HG03575 (cell line): ENCODE data around the gene DENND1A.

ENCODE experiments used
- ATAC-seq: cut with Tn5 transposase; IDR thresholded peaks from one replicate; pipeline ENCODE4 v1.9.1; 2021; ENCODE audit not compliant: unreplicated experiment, insufficient number of reproducible peaks, low FRiP score; ENCODE audit errors: extremely low read depth

DENND1A gene

DNA sequence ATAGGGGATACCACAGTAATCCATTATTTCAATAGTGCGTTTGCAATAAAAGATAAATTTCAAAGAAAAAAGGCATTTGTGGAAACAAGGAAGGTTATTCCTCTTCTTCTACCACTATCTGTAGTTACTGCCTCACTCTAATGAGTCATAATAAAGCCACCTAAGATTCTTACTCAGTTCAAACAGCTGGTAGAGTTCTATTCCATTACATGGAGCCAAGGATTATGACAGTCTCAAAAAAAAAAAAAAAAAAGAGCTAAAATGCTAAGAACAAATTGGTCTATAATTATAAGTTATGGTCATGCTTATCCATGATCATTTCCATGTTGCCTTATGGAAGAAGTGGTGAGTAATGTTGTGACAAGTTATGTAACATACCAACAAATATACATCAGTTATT is 46.3 kb downstream of the DENND1A start:
- ATAC-seq, result no peak

DNA sequence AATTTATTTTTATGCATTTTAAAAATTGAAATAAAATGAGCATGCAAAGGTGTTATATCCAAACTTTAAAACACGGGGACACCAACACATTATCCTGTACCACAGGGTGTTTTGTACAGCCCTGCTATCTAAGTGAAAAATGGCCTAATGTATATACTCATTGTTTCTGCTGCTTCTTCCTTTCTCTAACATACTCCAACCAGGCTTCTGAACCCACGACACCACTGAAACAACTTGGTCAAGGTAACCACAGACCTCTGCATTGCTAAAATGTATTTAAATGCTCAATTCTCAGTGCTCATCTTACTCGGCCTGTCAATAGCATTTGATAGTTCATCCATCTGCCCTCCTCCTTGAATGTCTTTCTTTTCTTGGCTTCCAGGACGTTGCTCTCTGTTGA is 48.3 kb downstream of the DENND1A start:
- no peak for ATAC-seq

DNA sequence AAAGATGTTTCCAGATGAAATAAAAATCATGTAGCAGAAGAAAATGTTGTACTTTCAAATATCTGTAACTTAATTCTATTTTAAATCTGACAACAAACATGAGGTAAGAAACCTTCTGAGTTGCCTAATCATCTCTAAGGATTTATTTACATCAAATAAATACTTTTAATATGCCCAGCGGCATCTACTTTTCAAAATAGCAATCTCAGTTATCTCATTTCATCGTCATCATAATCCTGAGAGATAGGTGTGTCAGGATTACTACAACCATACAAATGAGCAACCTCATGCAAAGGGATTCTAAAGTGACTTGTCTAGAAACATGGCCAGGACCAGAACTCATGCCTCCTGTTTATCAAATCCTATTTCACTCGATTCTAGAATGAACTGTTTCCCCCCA is 49.5 kb downstream of the DENND1A start:
- ATAC-seq, result no peak

DNA sequence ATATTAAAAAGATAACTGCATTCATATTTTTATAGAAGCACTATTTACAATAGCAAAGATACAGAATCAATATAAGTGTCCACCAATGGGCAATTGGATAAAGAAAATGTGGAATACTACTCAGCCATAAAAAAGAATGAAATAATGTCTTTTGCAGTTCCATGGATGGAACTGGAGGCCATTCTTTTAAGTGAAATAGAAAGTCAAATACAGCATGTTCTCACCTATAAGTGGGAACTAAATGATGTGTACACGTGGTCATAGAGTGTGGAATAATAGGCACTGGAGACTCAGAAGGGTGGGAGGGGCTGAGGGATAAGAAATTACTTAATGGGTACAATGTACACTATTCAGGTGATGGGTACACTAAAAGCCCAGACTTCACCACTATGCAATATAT is 53.2 kb downstream of the DENND1A start:
- ATAC-seq, result no peak

DNA sequence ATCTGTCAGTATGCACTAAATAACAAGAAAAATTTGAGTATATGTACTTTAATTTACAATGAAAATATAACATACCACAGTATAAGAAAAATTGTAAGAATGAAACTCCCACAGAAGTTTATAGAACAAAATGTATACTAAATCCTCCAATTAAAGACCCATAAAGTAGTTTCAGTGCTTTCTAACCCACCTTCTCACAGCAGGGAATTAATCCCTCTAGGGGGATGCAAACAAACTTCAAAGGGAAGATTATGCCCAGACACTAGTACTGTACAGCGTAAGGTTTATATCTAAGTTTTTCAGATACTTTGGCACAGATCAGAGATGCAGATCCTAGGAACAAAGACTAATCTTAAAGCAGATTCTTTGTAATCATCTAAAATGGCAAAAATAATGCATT is 57.2 kb downstream of the DENND1A start:
- ATAC-seq, result no peak

DNA sequence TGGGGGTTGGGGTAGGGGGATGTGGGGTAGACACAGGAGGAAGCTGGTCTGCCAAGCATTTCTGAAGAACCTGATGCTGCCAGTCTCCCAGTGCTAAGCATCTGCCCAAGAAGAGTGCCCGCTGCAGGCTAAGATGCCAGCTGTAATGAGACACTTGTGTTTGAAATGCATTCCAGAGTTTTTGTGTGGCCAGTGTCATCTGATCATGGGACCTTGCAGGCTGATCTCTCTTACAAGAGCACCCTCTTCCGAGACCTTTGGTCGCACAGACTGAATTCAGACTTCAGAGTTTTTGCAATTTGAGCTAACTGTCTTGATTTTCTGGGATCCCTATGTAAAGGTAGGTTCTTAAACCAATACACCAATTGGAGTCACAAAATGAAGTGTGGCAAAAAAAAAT is 58.1 kb downstream of the DENND1A start:
- no peak for ATAC-seq

DNA sequence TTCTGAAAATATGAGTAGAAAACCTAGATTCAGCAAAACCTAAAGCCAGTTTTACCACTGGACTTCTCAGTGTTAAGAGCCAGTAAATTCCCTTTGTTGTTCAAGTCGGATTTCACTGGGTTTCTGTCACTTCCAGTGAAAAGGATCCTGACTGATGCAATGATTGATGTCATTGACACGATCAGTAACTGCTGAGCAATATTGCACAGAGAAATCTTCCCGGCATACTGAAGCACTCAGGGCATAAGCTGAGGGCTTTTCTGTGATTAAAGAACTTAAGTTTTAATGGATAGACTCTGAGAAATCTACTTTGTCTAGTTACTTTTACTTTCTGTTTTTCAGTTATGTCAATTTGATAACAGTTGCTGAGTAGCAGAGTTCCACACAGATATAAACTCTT is 61.9 kb downstream of the DENND1A start:
- no peak for ATAC-seq

DNA sequence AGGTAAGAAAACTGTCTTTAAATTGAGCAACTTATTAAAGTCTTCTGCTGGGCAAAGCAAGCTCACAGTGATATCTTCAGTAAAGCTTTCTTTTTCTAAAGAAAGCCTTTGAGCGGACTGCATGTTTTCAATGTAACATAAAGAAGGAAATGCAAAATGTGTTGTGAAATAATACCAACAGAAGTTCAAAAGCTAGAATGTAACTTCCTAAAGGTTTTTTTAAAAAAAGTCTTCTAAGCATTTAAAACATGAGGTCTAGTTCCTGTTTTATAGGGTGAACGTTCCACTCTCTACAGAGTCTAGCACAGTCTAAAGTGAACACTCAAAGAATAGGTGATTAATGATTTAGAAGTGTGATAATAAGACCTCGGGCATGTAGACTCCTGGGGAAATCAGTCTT is 62.9 kb downstream of the DENND1A start:
- ATAC-seq, result no peak

DNA sequence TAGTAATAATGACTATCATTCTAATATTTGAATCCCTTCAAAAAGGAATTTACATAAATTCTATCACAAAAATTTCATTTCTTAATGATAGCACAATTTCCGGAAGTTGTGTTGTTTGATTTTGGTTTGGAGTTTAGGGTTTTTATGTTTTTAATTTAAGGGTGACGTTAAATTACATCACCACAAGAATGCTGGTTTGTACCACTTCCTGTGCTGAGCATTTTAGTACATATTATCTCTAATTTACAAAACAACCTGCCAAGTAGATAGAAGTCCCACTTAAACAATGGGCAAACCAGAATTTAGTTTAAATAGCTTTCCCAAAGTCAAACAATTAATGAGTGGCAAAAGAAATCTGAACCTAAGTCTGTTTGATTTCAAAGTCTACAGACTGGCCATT is 63.4 kb downstream of the DENND1A start:
- no peak for ATAC-seq

DNA sequence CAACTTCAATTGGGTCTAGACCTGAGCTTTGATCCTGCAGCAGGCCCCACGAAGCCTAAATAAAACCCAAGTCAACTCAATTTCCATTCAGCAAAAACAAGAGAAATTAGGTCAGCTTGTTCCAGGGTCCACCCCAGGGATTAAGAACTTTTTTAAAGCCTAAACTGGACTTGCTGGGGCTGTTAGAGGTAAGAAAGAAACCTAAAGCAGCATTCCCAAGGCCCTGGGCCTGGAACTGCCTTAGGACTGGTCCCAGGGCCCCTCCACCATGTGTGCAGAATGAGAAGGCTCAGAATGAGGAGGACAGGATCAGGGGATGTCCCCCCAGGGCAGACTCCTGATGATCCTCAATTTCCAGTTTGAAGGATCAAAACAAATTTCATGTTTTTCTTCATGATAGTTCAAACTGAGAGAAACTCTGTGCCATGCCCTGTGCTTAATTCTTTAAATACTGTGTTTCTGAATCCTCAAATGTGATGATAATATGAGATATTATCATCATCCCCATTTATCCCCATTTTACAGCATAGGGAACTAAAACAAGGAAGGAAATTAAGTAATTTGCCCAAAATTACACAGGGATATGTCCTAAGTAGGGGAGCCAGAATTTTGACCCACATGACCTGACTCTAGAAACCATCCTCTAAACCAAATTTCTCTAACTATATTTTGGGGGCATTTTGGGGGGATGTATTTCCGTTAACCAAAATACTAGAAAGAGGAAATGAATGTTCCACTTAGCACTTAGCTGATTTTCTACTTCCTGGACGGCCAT is 64.5 kb downstream of the DENND1A start:
- no peak for ATAC-seq

DNA sequence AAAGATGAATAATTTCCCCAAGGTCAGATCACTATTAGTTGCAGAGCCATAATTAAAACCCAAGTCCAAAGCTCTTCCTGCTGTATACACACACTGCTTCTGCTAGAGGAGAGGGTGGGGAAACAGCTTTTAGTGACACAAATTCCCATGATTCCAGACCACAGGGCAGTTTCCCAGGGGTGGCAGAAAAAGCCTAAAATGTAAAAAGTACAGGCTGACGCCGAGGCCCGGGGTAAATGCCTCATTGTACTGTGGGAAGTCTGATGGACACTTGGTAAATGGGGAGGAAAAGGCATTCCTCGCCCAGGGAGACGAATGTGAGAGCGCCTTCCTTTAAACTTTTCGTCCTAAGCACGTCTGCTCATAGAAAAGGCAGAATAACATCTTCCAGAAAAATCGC is 65.7 kb downstream of the DENND1A start:
- ATAC-seq, result no peak

DNA sequence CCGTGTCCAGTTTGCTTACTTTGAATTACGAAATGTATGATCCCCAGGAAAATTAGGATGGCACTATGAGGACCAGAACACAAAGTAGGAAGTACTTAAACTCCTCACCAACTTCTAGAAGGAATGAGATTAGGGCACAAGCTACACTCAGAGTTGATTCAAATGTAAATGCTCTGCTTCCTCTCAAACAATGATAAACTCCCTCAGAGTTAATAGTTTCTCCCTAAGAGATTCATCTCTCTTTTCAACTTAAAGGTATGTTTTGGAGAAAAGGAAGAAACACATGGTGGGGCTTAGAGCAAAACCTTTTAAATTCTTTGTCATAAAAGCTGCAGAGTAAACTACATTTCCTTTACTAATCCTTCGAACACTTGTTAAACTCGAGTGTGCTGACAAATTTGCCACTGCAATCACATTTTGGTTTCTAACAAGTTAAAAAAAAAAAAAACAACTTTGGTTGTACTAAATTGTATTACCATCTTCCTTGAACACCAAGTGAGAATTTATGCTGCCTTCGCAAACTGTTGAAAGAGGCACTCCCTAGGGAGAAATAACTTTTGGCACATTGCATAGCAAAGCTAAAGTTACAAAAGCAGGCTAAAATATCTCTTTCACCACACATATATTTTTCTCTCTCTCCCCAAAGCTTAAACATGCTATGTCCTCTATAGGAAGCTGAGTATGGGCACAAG is 66.6 kb downstream of the DENND1A start:
- ATAC-seq, result no peak

DNA sequence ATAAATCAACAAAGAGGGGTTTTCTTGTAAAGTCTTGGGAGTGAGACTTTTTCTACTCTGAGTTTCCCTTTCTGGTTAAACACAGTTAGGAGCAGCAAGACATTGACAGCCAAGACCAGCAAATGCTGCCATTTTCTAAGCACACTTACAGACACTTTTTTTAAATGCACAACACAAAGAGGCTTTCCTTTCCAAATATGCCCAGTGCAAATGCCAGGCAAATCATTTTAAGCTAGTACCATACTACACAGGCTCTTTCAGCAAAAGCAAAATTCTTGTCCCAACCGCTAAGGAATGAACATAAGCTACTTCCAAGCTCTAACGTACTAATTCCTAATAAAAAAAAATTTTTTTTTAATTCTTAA is 68.2 kb downstream of the DENND1A start:
- ATAC-seq, result no peak

DNA sequence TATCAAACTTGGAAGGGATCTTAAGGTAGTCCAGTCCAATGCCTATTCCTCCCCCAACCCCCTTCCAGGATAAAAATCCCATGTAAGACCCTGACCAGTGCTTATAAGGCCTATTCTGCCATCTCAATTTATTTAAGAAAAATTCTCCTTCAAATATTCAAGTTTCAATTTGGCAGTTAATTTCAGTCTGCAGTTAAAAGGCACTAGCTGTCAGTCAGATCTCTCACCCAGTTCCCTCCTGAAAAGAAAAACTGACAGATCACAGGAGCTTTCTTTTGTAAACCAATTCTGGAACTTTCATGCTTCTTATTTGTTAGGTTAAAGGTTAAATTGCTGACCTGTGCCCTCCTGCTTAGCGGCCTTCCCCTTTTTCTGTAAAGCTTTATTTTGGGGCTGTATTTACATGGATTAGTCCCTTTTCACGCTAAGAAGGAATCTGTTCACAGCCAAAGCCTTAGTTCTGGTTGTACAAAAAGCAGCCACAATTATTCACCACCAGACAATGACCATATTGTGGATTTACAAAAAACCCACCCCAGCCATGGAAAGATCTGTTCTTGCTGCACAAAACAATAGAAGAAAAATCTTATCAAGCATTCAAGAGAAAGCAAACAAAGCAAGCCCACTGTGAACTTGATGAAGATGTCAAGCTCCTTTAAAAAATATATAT is 68.7 kb downstream of the DENND1A start:
- no peak for ATAC-seq

DNA sequence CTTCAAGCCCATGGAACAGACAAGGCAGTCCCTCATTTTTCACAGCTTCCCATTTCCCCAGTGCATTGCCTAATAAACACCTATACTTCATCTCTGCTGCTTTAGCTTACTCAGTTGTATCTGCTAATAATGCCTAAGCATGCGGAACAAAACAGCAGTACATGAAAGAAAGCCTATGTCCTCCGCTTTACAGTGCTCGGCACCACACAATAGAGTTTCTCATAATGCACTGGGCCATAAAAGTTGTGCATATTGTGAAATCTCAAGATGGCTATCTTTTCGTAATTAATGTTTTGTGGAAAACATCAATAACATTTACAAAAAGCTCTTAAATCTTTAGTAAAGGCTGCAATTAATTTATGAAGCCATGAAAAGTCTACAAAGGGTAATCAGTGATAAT is 69.3 kb downstream of the DENND1A start:
- no peak for ATAC-seq

DNA sequence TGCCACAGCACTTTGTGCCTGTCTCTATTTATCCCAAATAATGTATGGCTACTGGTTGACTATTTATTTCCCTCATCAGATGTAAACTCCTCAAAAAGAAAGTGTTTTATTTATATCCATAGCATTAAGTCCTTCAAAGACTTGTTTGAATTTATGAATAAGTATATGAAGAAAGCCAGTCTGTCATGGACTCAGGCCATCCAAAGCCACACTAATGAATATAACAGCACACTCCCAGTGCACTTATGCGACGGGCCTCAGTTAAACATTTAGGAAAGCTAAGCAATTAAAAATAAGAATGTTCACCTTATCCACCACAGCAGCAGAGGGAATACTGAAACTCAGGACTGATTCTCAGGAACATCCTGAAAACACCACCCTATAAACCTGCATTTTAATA is 77.5 kb downstream of the DENND1A start:
- ATAC-seq, result no peak

DNA sequence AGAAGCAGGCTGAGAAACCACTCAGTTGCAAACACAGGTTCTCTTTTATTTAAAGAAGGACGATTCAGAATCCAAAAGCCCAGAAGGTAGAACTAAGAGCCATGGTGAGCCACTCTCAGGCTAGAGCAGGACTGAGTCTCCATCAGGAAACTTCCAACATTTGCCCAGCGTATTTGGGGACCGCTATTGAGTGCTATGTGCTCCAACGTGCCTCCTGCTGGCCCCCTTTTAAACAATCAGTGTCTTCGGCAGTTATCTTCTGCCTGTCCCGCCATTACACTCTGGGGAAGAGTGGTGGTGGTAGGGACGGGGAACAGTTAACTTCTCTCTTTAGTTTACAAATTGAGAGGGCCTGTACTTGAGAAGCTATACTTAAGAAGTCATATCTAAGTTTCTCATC is 78.1 kb downstream of the DENND1A start:
- ATAC-seq, result no peak

DNA sequence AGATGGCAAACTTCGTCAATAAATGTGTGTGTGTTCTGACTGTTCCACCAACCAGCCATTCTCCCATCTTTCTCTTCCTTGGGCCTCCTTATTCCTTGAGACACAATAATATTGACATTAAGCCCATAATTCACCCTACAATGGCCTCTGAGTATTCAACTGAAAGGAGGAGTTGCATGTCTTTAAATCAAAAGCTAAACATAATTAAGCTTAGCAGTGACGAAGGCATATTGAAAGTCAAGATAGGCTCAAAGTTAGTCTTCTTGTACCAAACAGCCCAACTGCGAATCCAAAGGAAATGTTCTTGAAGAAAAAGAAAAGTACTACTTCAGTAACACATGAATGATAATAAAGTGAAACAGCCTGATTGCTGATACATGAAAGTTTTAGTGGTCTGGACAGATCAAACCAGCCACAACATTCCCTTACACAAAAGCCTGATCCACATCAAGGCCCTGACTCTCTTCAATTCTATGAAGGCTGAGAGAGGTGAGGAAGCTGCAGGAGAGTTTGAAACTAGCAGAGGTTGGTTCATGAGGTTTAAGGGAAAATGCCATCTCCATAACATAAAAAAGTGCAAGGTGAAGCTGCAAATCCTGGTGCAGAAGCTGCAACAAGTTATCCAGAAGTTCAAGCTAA is 81.4 kb downstream of the DENND1A start:
- ATAC-seq, result no peak

DNA sequence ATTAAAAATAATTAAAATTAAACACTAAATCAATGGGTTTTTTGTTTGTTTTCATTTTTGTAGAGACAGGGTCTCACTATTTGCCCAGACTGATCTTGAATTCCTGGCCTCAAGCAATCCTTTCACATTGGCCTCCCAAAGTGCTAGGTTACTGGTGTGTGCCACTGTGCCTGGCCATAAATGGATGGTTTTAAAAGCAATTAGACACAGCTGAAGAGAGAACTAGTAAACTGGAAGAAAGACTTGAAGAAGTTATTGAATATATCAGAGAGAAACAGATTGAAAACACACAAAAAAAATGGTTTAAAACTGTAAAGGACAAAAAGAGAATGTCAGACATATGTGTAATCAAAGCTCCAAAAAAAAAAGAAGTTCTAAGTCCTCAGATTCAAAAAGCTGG is 83.0 kb downstream of the DENND1A start:
- ATAC-seq, result no peak

DNA sequence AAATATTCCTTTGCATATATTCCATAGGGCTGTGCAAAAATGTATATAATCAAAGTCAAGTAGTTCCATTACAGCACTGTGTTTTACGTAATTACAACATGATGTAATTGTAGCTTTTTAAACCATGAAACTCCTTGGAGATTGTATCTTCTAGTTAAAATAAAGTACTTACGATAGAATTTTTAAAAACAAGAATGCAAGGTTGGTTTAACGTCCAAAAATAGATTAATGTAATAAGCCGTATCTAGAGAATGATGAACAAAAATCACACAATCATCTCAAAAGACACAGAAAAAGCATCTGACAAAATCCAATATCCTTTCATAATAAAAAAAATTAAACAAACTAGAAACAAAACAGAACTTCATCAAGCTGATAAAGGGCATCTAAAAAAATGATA is 86.2 kb downstream of the DENND1A start:
- no peak for ATAC-seq
